ENCODE data around the gene SGCA. TPM values are rescaled to one million over a fixed set of nuclear protein-coding genes. Genes with fewer than 3 reads are reported as not detected.
A peak's percentile ranks its signal among the peaks of the same experiment; 100 is the strongest.

SGCA gene
- total RNA-seq, 1 donor from 2014 or later = 1.7 TPM

GRCh38 chr17:50186661-50187393 is 21.0 kb downstream of the SGCA start:
- ChIA-PET POLR2A (no interaction called here), CTCF (no interaction called here)
- H3K27ac Mint-ChIP-seq = peak overlapping the region; percentile 24
- no peaks in the 10 kb centered on the region for H3K9me3 Mint-ChIP-seq
- intact Hi-C loops (cut with micrococcal nuclease) = no loop called here
- H3K4me3 Mint-ChIP-seq = no peak overlapping the region
- ATAC-seq (ENCODE audit: low read depth) = no peak
- peaks cover 40% of the 10 kb centered on the region for H3K4me1 Mint-ChIP-seq
- no peak for DNase-seq
- no peaks in the 10 kb centered on the region for H3K27me3 Mint-ChIP-seq
- H3K36me3 Mint-ChIP-seq (ENCODE audit: low read depth) = peaks cover 10% of the 10 kb centered on the region
- no peak for TF ChIP-seq CTCF (IDR thresholded peaks at IDR 0.05)

GRCh38 chr17:50187394-50187725 is 21.6 kb downstream of the SGCA start:
- H3K4me3 Mint-ChIP-seq = no peak overlapping the region
- intact Hi-C loops (cut with micrococcal nuclease) = no loop called here
- no peaks in the 10 kb centered on the region for H3K9me3 Mint-ChIP-seq
- H3K4me1 Mint-ChIP-seq = peaks cover 43% of the 10 kb centered on the region
- no peak for ATAC-seq (ENCODE audit: low read depth)
- CTCF ChIA-PET = no interaction called here
- POLR2A ChIA-PET = no interaction called here
- H3K27ac Mint-ChIP-seq = no peak overlapping the region
- H3K27me3 Mint-ChIP-seq = no peaks in the 10 kb centered on the region
- H3K36me3 Mint-ChIP-seq (ENCODE audit: low read depth) = peaks cover 10% of the 10 kb centered on the region
- no peak for DNase-seq
- TF ChIP-seq CTCF (IDR thresholded peaks at IDR 0.05) = no peak

GRCh38 chr17:50187751-50188530 is 22.1 kb downstream of the SGCA start:
- H3K27me3 Mint-ChIP-seq = no peaks in the 10 kb centered on the region
- ATAC-seq (ENCODE audit: low read depth) (no peak), DNase-seq (no peak)
- ChIA-PET CTCF (interaction anchor here (1.0 kb wide), 1 partner anchor 10 kb away, joined by 4 read pairs; no protein-coding TSS in a partner anchor), POLR2A (no interaction called here)
- H3K4me3 Mint-ChIP-seq = no peak overlapping the region
- no peaks in the 10 kb centered on the region for H3K9me3 Mint-ChIP-seq
- TF ChIP-seq CTCF (IDR thresholded peaks at IDR 0.05) = no peak
- H3K4me1 Mint-ChIP-seq = peaks cover 45% of the 10 kb centered on the region
- no peak overlapping the region for H3K27ac Mint-ChIP-seq
- peaks cover 10% of the 10 kb centered on the region for H3K36me3 Mint-ChIP-seq (ENCODE audit: low read depth)
- intact Hi-C loops (cut with micrococcal nuclease) = no loop called here

GRCh38 chr17:50188531-50188920 is 22.7 kb downstream of the SGCA start:
- Mint-ChIP-seq H3K36me3 (ENCODE audit: low read depth) (peaks cover 12% of the 10 kb centered on the region), H3K27me3 (no peaks in the 10 kb centered on the region), H3K9me3 (no peaks in the 10 kb centered on the region), H3K4me3 (no peak overlapping the region), H3K4me1 (peaks cover 45% of the 10 kb centered on the region), H3K27ac (no peak overlapping the region)
- ATAC-seq (ENCODE audit: low read depth) = no peak
- no peak for TF ChIP-seq CTCF (IDR thresholded peaks at IDR 0.05)
- ChIA-PET POLR2A (no interaction called here), CTCF (interaction anchor here (1.0 kb wide), 1 partner anchor 10 kb away, joined by 4 read pairs; no protein-coding TSS in a partner anchor)
- DNase-seq = no peak
- intact Hi-C loops (cut with micrococcal nuclease) = no loop called here

- intact Hi-C loops (cut with micrococcal nuclease) = no loop called here
- Mint-ChIP-seq H3K36me3 (ENCODE audit: low read depth) (peaks cover 12% of the 10 kb centered on the region), H3K27me3 (no peaks in the 10 kb centered on the region), H3K9me3 (no peaks in the 10 kb centered on the region), H3K27ac (no peak overlapping the region), H3K4me3 (no peak overlapping the region), H3K4me1 (peaks cover 45% of the 10 kb centered on the region)
- DNase-seq (no peak), ATAC-seq (ENCODE audit: low read depth) (no peak)
- CTCF ChIA-PET = interaction anchor here (1.0 kb wide), 1 partner anchor 9 kb away, joined by 4 read pairs; no protein-coding TSS in a partner anchor
- POLR2A ChIA-PET = interaction anchor here (0.5 kb wide), 1 partner anchor 40 kb away, joined by 4 read pairs; no protein-coding TSS in a partner anchor
- no peak for TF ChIP-seq CTCF (IDR thresholded peaks at IDR 0.05)
Measured at GRCh38 chr17:50188921-50189549, 23.2 kb downstream of the SGCA start.

Data from activated B cell treated with CpG ODN at 0.5 μM for 24 hours (primary cell).